PC-3 (cell line): ENCODE measurements around the gene CAMKK2. TPM values are rescaled to one million over a fixed set of nuclear protein-coding genes. Genes with fewer than 3 reads are reported as not detected.

Source experiments
- ATAC-seq: fragments of 200-7000 bp; cut with Tn5 transposase; 2 replicates; pipeline ENCODE4 v1.9.1; 2020; ENCODE audit warnings: mild to moderate bottlenecking, moderate library complexity
- BruUV-seq: library from RNA; stranded (reverse); fragments of 400-500 nt; replicated peaks from 2 replicates; lab custom pipeline; 2021; lab: Mats Ljungman, UMichigan
- CTCF ChIA-PET: fragments of 300-600 bp; sonication (Branson Sonifier 250); formaldehyde crosslinking; loops from one replicate; lab custom pipeline; 2022; ENCODE audit warnings: antibody characterized with exemption; lab: Charles Lee
- POLR2A ChIA-PET: fragments of 300-600 bp; sonication (Branson Sonifier 250); formaldehyde crosslinking; loops from one replicate; lab custom pipeline; 2022; ENCODE audit warnings: antibody characterized with exemption; ENCODE audit not compliant: unreplicated experiment; lab: Charles Lee
- DNase-seq: peaks from one replicate; pipeline ENCODE4 v3.0.0-alpha.2; 2015
- H2AFZ ChIP-seq: fragments of 300-600 bp; sonication (generic); 2 replicates; pipeline ENCODE4 v1.6.0; 2016; ENCODE audit warnings: antibody characterized with exemption, low read length
- H3F3A ChIP-seq: fragments of 300-600 bp; sonication (generic); one replicate; pipeline ENCODE4 v1.6.0; 2017; ENCODE audit warnings: antibody characterized with exemption, low read length, control low read depth, mild to moderate bottlenecking; ENCODE audit not compliant: unreplicated experiment
- H3K27ac ChIP-seq: fragments of 300-600 bp; sonication (generic); 2 replicates; pipeline ENCODE4 v1.5.1; 2016; ENCODE audit warnings: mild to moderate bottlenecking, low read length
- H3K27me3 ChIP-seq: fragments of 300-600 bp; sonication (generic); 2 replicates; pipeline ENCODE4 v1.6.1; 2016; ENCODE audit warnings: low read length, mixed read lengths
- H3K36me3 ChIP-seq: fragments of 300-600 bp; sonication (generic); 2 replicates; pipeline ENCODE4 v1.6.1; 2016; ENCODE audit warnings: low read depth, mixed run types, low read length, mixed read lengths
- H3K4me1 ChIP-seq: fragments of 300-600 bp; sonication (generic); 2 replicates; pipeline ENCODE4 v1.5.1; 2016; ENCODE audit warnings: low read length; ENCODE audit not compliant: insufficient read depth
- H3K4me2 ChIP-seq: fragments of 300-600 bp; sonication (generic); 2 replicates; pipeline ENCODE4 v1.6.0; 2016; ENCODE audit warnings: low read length
- H3K4me3 ChIP-seq: fragments of 300-600 bp; sonication (generic); 2 replicates; pipeline ENCODE4 v1.5.1; 2016; ENCODE audit warnings: mild to moderate bottlenecking, low read length, mixed read lengths
- H3K79me2 ChIP-seq: fragments of 300-600 bp; sonication (generic); 2 replicates; pipeline ENCODE4 v1.6.1; 2017; ENCODE audit warnings: low read length, mixed read lengths
- H3K9ac ChIP-seq: fragments of 300-600 bp; sonication (generic); 2 replicates; pipeline ENCODE4 v1.6.0; 2016; ENCODE audit warnings: mild to moderate bottlenecking, low read length
- H3K9me2 ChIP-seq: fragments of 300-600 bp; sonication (generic); replicated peaks from 2 replicates; pipeline ENCODE4 v1.6.1; 2016; ENCODE audit warnings: mixed run types, low read length, mixed read lengths
- H3K9me3 ChIP-seq: fragments of 300-600 bp; sonication (generic); 2 replicates; pipeline ENCODE4 v1.6.1; 2016; ENCODE audit warnings: low read length, mixed read lengths
- H4K20me1 ChIP-seq: fragments of 300-600 bp; sonication (generic); 2 replicates; pipeline ENCODE4 v1.6.1; 2016; ENCODE audit warnings: low read length, mixed read lengths
- CTCF ChIP-seq: fragments of 300-600 bp; sonication (generic); conservative IDR thresholded peaks from 2 replicates; pipeline ENCODE4 v1.5.1; 2017; ENCODE audit warnings: antibody characterized with exemption, low read depth, mild to moderate bottlenecking, low read length
- EZH2 ChIP-seq: fragments of 300-600 bp; sonication (generic); IDR thresholded peaks from one replicate; pipeline ENCODE4 v1.6.1; 2017; ENCODE audit warnings: antibody characterized with exemption, mild to moderate bottlenecking, low read length; ENCODE audit not compliant: unreplicated experiment
- EZH2phosphoT487 ChIP-seq: fragments of 300-600 bp; sonication (generic); IDR thresholded peaks from 2 replicates; pipeline ENCODE4 v1.6.1; 2018; ENCODE audit warnings: mild to moderate bottlenecking, antibody characterized with exemption, low read length, borderline replicate concordance
- intact Hi-C: fragments of 100-400 bp; cut with micrococcal nuclease; formaldehyde crosslinking; loops from 2 replicates; pipeline ENCODE4 v1.9.0; 2023
- total RNA-seq: library from RNA; depleted of rRNA; stranded (reverse); fragments of >200 nt; gene quantifications from 2 replicates; pipeline ENCODE4 v1.2.3, GENCODE V29; 2014

Gene CAMKK2
- total RNA-seq, 1 experiment from 2014 or later = 26.5 TPM

GRCh38 chr12:121325922-121326396 is 29.4 kb upstream of the CAMKK2 start:
- Histone ChIP-seq H3K9me2 (no peaks in the 10 kb centered on the region), H3K27ac (no peak overlapping the region), H3K9me3 (no peaks in the 10 kb centered on the region), H3K27me3 (no peaks in the 10 kb centered on the region), H3K4me2 (no peak overlapping the region), H3K4me1 (no peaks in the 10 kb centered on the region), H3K4me3 (no peak overlapping the region), H3F3A (no peaks in the 10 kb centered on the region), H2AFZ (no peak overlapping the region), H4K20me1 (no peaks in the 10 kb centered on the region), H3K79me2 (no peaks in the 10 kb centered on the region), H3K36me3 (peaks cover 66% of the 10 kb centered on the region), H3K9ac (no peak overlapping the region)
- intact Hi-C loops = no loop called here
- no TSS peak for BruUV-seq
- ATAC-seq = no peak
- ChIA-PET CTCF (no interaction called here), POLR2A (no interaction called here)
- DNase-seq = no peak
- no peak for TF ChIP-seq EZH2
- no peak for TF ChIP-seq EZH2phosphoT487
- no peak for TF ChIP-seq CTCF

- no peak for DNase-seq
- ATAC-seq = no peak
- no peaks in the 10 kb centered on the region for H3F3A ChIP-seq
- H3K79me2 ChIP-seq = no peaks in the 10 kb centered on the region
- no peaks in the 10 kb centered on the region for H4K20me1 ChIP-seq
- H3K4me1 ChIP-seq = no peaks in the 10 kb centered on the region
- no TSS peak for BruUV-seq
- H3K27ac ChIP-seq = no peak overlapping the region
- H3K9me3 ChIP-seq = no peaks in the 10 kb centered on the region
- H3K9me2 ChIP-seq = no peaks in the 10 kb centered on the region
- no peak overlapping the region for H3K9ac ChIP-seq
- CTCF ChIA-PET = no interaction called here
- H2AFZ ChIP-seq = no peak overlapping the region
- no peaks in the 10 kb centered on the region for H3K27me3 ChIP-seq
- intact Hi-C loops = no loop called here
- H3K4me3 ChIP-seq = no peak overlapping the region
- TF ChIP-seq CTCF (no peak), EZH2phosphoT487 (no peak), EZH2 (no peak)
- H3K4me2 ChIP-seq = no peak overlapping the region
- POLR2A ChIA-PET = no interaction called here
- H3K36me3 ChIP-seq = peaks cover 55% of the 10 kb centered on the region
Measured at GRCh38 chr12:121323908-121324307, 27.4 kb upstream of the CAMKK2 start.

- Histone ChIP-seq H3K4me1 (no peaks in the 10 kb centered on the region), H3K9me2 (no peaks in the 10 kb centered on the region), H3K9me3 (no peaks in the 10 kb centered on the region), H2AFZ (no peak overlapping the region), H3K27ac (no peak overlapping the region), H3K4me3 (no peak overlapping the region), H3F3A (no peaks in the 10 kb centered on the region), H3K9ac (no peak overlapping the region), H3K79me2 (no peaks in the 10 kb centered on the region; the same call in 1 of the 2 replicates), H3K27me3 (no peaks in the 10 kb centered on the region), H3K4me2 (no peak overlapping the region), H3K36me3 (peaks cover 42% of the 10 kb centered on the region), H4K20me1 (no peaks in the 10 kb centered on the region)
- intact Hi-C loops = no loop called here
- POLR2A ChIA-PET = no interaction called here
- DNase-seq (no peak), ATAC-seq (no peak)
- no TSS peak for BruUV-seq
- CTCF ChIA-PET = no interaction called here
- TF ChIP-seq EZH2phosphoT487 (no peak), EZH2 (no peak), CTCF (no peak)
Measured at GRCh38 chr12:121318121-121318520, 21.6 kb upstream of the CAMKK2 start.
